Neural cell (in vitro differentiated cells): Measurements from ENCODE around the gene IKZF4. TPM values are rescaled to one million over a fixed set of nuclear protein-coding genes. Genes with fewer than 3 reads are reported as not detected.

Experiments used
- H2AFZ ChIP-seq: fragments of 200-600, 300-800 bp; sonication (generic), shearing (Covaris generic); 2 replicates; pipeline ENCODE4 v1.6.0; 2014; ENCODE audit warnings: low read depth, mild to moderate bottlenecking, antibody characterized with exemption, low read length, moderate library complexity
- H3F3A ChIP-seq: fragments of 200-600 bp; shearing (Covaris generic); 2 replicates; pipeline ENCODE4 v1.6.1; 2016; ENCODE audit warnings: mild to moderate bottlenecking, moderate library complexity, mixed read lengths, antibody characterized with exemption, low read length; ENCODE audit not compliant: insufficient read depth, poor library complexity, severe bottlenecking
- H3K27ac ChIP-seq: fragments of 200-600, 300-800 bp; sonication (generic), shearing (Covaris generic); 2 replicates; pipeline ENCODE4 v1.5.1; 2014; ENCODE audit warnings: mild to moderate bottlenecking, low read length, moderate library complexity
- H3K27me3 ChIP-seq: fragments of 300-800, 200-600 bp; sonication (generic), shearing (Covaris generic); 2 replicates; pipeline ENCODE4 v1.6.0; 2014; ENCODE audit warnings: mild to moderate bottlenecking, low read depth, low read length, moderate library complexity; ENCODE audit not compliant: insufficient read depth
- H3K36me3 ChIP-seq: fragments of 300-800, 200-600 bp; sonication (generic), shearing (Covaris generic); 2 replicates; pipeline ENCODE4 v1.5.1; 2014; ENCODE audit warnings: mild to moderate bottlenecking, antibody characterized with exemption, low read length, moderate library complexity; ENCODE audit not compliant: insufficient read depth
- H3K4me2 ChIP-seq: fragments of 300-800, 200-600 bp; sonication (generic), shearing (Covaris generic); 2 replicates; pipeline ENCODE4 v1.6.0; 2014; ENCODE audit warnings: mild to moderate bottlenecking, low read length
- H3K4me3 ChIP-seq: fragments of 300-800, 200-600 bp; sonication (generic), shearing (Covaris generic); 2 replicates; pipeline ENCODE4 v1.5.1; 2014; ENCODE audit warnings: mild to moderate bottlenecking, low read length, moderate library complexity
- H3K79me2 ChIP-seq: fragments of 200-600 bp; shearing (Covaris generic); replicated peaks from 2 replicates; pipeline ENCODE4 v1.6.0; 2014; ENCODE audit warnings: mild to moderate bottlenecking, low read length, moderate library complexity; ENCODE audit not compliant: insufficient read depth
- H3K9ac ChIP-seq: fragments of 300-800, 200-600 bp; sonication (generic), shearing (Covaris generic); 2 replicates; pipeline ENCODE4 v1.6.1; 2016; ENCODE audit warnings: mild to moderate bottlenecking, low read length, mixed read lengths
- H3K9me2 ChIP-seq: fragments of 200-600 bp; shearing (Covaris generic); 2 replicates; pipeline ENCODE4 v1.6.1; 2016; ENCODE audit warnings: mild to moderate bottlenecking, low read length, mixed read lengths; ENCODE audit not compliant: insufficient read depth
- H3K9me3 ChIP-seq: fragments of 200-600, 300-800 bp; sonication (generic), shearing (Covaris generic); 2 replicates; pipeline ENCODE4 v1.6.1; 2016; ENCODE audit warnings: mild to moderate bottlenecking, mixed run types, low read length, moderate library complexity, mixed read lengths
- H4K20me1 ChIP-seq: fragments of 200-600 bp; shearing (Covaris generic); 2 replicates; pipeline ENCODE4 v1.6.1; 2016; ENCODE audit warnings: mild to moderate bottlenecking, mixed run types; ENCODE audit not compliant: insufficient read depth
- CTCF ChIP-seq: fragments of 450-650 bp; IDR thresholded peaks from 2 replicates; pipeline ENCODE4 v1.5.1; 2014; ENCODE audit warnings: antibody characterized with exemption, mild to moderate bottlenecking, moderate library complexity; ENCODE audit not compliant: poor library complexity, severe bottlenecking
- EP300 ChIP-seq: fragments of 450-650 bp; conservative IDR thresholded peaks from 2 replicates; pipeline ENCODE4 v1.6.1; 2014; ENCODE audit warnings: antibody characterized with exemption, mild to moderate bottlenecking, moderate library complexity; ENCODE audit not compliant: poor library complexity, severe bottlenecking
- EZH2 ChIP-seq: fragments of 200-600, 300-800 bp; shearing (Covaris generic), sonication (generic); IDR thresholded peaks from 2 replicates; pipeline ENCODE4 v1.6.1; 2014; ENCODE audit warnings: antibody characterized with exemption, low read length, borderline replicate concordance, mild to moderate bottlenecking; ENCODE audit not compliant: insufficient read depth, poor library complexity, severe bottlenecking
- MXI1 ChIP-seq: fragments of 450-650 bp; conservative IDR thresholded peaks from 2 replicates; pipeline ENCODE4 v1.6.1; 2014; ENCODE audit warnings: antibody characterized with exemption, mild to moderate bottlenecking; ENCODE audit not compliant: poor library complexity, severe bottlenecking
- POLR2AphosphoS5 ChIP-seq: IDR thresholded peaks from 2 replicates; pipeline ENCODE4 v1.6.1; 2012
- REST ChIP-seq: IDR thresholded peaks from 2 replicates; pipeline ENCODE4 v1.6.1; 2012; ENCODE audit warnings: borderline replicate concordance
- SMC3 ChIP-seq: fragments of 450-650 bp; conservative IDR thresholded peaks from 2 replicates; pipeline ENCODE4 v1.6.1; 2014; ENCODE audit warnings: antibody characterized with exemption, mild to moderate bottlenecking, moderate library complexity; ENCODE audit not compliant: poor library complexity
- TAF1 ChIP-seq: IDR thresholded peaks from 2 replicates; pipeline ENCODE4 v1.6.1; 2012; ENCODE audit warnings: low read depth
- polyA plus RNA-seq: library from polyadenylated mRNA; depleted of rRNA; stranded (reverse); fragments of >200 nt; gene quantifications from 2 replicates; pipeline ENCODE4 v1.2.3, GENCODE V29; 2014

The IKZF4 gene
- polyA plus RNA-seq, 1 donor from 2014 or later = 4.8 TPM

GRCh38 chr12:56086096-56086495 lies 65.3 kb downstream of the IKZF4 start:
- Histone ChIP-seq H3K27ac (no peak overlapping the region), H3K9me3 (no peaks in the 10 kb centered on the region), H3K36me3 (no peaks in the 10 kb centered on the region), H3K9me2 (no peaks in the 10 kb centered on the region), H3K79me2 (no peaks in the 10 kb centered on the region), H3K4me3 (no peak overlapping the region), H3K27me3 (peaks cover 14% of the 10 kb centered on the region), H3F3A (no peaks in the 10 kb centered on the region), H3K4me2 (no peak overlapping the region), H2AFZ (no peak overlapping the region), H3K9ac (no peak overlapping the region), H4K20me1 (no peaks in the 10 kb centered on the region)
- TF ChIP-seq REST (no peak), TAF1 (no peak), EZH2 (no peak), MXI1 (no peak), POLR2AphosphoS5 (no peak), CTCF (no peak), EP300 (no peak)

GRCh38 chr12:56086608-56087007 lies 65.8 kb downstream of the IKZF4 start:
- Histone ChIP-seq H3K4me3 (no peak overlapping the region), H3K27ac (no peak overlapping the region), H3F3A (no peaks in the 10 kb centered on the region), H3K9ac (no peak overlapping the region), H2AFZ (no peak overlapping the region), H3K36me3 (no peaks in the 10 kb centered on the region), H3K9me2 (no peaks in the 10 kb centered on the region), H3K79me2 (no peaks in the 10 kb centered on the region), H4K20me1 (no peaks in the 10 kb centered on the region), H3K4me2 (no peak overlapping the region), H3K27me3 (peaks cover 9% of the 10 kb centered on the region), H3K9me3 (no peaks in the 10 kb centered on the region)
- TF ChIP-seq REST (no peak), SMC3 (no peak), CTCF (no peak), TAF1 (no peak), MXI1 (no peak)
